CD14-positive monocyte (primary cell): Measurements from ENCODE around the gene CARD6. TPM values are rescaled to one million over a fixed set of nuclear protein-coding genes. Genes with fewer than 3 reads are reported as not detected.

ENCODE experiments used
- DNase-seq, 3 donors: peaks; one replicate each; pipeline ENCODE4 v3.0.0-alpha.2; 2011 to 2022
- H2AFZ ChIP-seq: 2 replicates; pipeline ENCODE4 v1.6.0; 2012; ENCODE audit warnings: mild to moderate bottlenecking, low read depth, low read length, inconsistent platforms; ENCODE audit not compliant: insufficient read depth, poor library complexity, severe bottlenecking
- H3K27ac ChIP-seq, 2 donors: 1 replicate in 1 of 2; 2 replicates in 1 of 2; pipeline ENCODE4 v1.5.1; 2012 to 2013; ENCODE audit warnings: low read length in 2 of 2, control low read depth in 1 of 2, inconsistent platforms in 1 of 2, low read depth in 1 of 2, mild to moderate bottlenecking in 1 of 2
- H3K27me3 ChIP-seq, 2 donors: one replicate each; pipeline versions ENCODE4 v1.6.0 to v1.6.1; 2011 to 2013; ENCODE audit warnings: low read length in 2 of 2; ENCODE audit not compliant: control insufficient read depth in 2 of 2, insufficient read depth in 2 of 2
- H3K36me3 ChIP-seq, 2 donors: replicated peaks in 1 of 2; 1 replicate in 1 of 2; 2 replicates in 1 of 2; pipeline versions ENCODE4 v1.5.1 to v1.6.1; 2012 to 2013; ENCODE audit warnings: low read length in 2 of 2, control low read depth in 1 of 2, inconsistent platforms in 1 of 2, mild to moderate bottlenecking in 1 of 2; ENCODE audit not compliant: insufficient read depth in 2 of 2, control insufficient read depth in 1 of 2
- H3K4me1 ChIP-seq, 2 donors: 1 replicate in 1 of 2; 2 replicates in 1 of 2; pipeline versions ENCODE4 v1.5.1 to v1.6.1; 2012 to 2013; ENCODE audit warnings: low read length in 2 of 2, control low read depth in 1 of 2, inconsistent platforms in 1 of 2, mild to moderate bottlenecking in 1 of 2, moderate library complexity in 1 of 2; ENCODE audit not compliant: insufficient read depth in 2 of 2, control insufficient read depth in 1 of 2
- H3K4me2 ChIP-seq: replicated peaks from 2 replicates; pipeline ENCODE3; 2012; ENCODE audit warnings: low read length, moderate library complexity, mild to moderate bottlenecking; ENCODE audit not compliant: poor library complexity, severe bottlenecking; ENCODE audit errors: extremely low read depth
- H3K4me3 ChIP-seq, 3 experiments: fragments of 200-600 bp in 1 of 3; sonication (generic) in 1 of 3; replicated peaks in 1 of 3; 1 replicate in 2 of 3; 2 replicates in 1 of 3; pipeline ENCODE4 v1.5.1; 2011 to 2013; ENCODE audit warnings: low read length in 3 of 3, mild to moderate bottlenecking in 3 of 3, control low read depth in 2 of 3, low read depth in 2 of 3, inconsistent platforms in 1 of 3, moderate library complexity in 1 of 3
- H3K79me2 ChIP-seq: 2 replicates; pipeline ENCODE4 v1.6.0; 2012; ENCODE audit warnings: mild to moderate bottlenecking, control low read depth, inconsistent platforms, low read length, moderate library complexity; ENCODE audit not compliant: insufficient read depth
- H3K9ac ChIP-seq: 2 replicates; pipeline ENCODE4 v1.6.0; 2017; ENCODE audit warnings: low read length, mild to moderate bottlenecking; ENCODE audit not compliant: insufficient read depth, poor library complexity, severe bottlenecking
- H3K9me3 ChIP-seq, 2 donors: replicated peaks in 1 of 2; 1 replicate in 1 of 2; 2 replicates in 1 of 2; pipeline versions ENCODE4 v1.5.1 to v1.6.1; 2012 to 2013; ENCODE audit warnings: low read length in 2 of 2, control low read depth in 1 of 2; ENCODE audit not compliant: control insufficient read depth in 1 of 2, insufficient read depth in 1 of 2
- H4K20me1 ChIP-seq: 2 replicates; pipeline ENCODE4 v1.6.0; 2012; ENCODE audit warnings: mild to moderate bottlenecking, low read length, control low read depth, moderate library complexity; ENCODE audit not compliant: insufficient read depth
- H3K27ac Mint-ChIP-seq, 7 donors: one replicate each; pipeline ENCODE4 v1.8.0; 2020; ENCODE audit warnings: mild to moderate bottlenecking in 7 of 7, mixed read lengths in 7 of 7, moderate library complexity in 6 of 7, inconsistent platforms in 2 of 7
- H3K27me3 Mint-ChIP-seq, 3 donors: one replicate each; pipeline ENCODE4 v1.8.0; 2021 to 2022; ENCODE audit warnings: low read depth in 3 of 3, mild to moderate bottlenecking in 3 of 3, mixed read lengths in 3 of 3, moderate library complexity in 3 of 3, inconsistent platforms in 1 of 3
- H3K36me3 Mint-ChIP-seq, 2 donors: one replicate each; pipeline ENCODE4 v1.8.0; 2020; ENCODE audit warnings: mixed read lengths in 2 of 2, inconsistent platforms in 1 of 2, mild to moderate bottlenecking in 1 of 2
- H3K4me1 Mint-ChIP-seq: one replicate; pipeline ENCODE4 v1.8.0; 2020; ENCODE audit warnings: mild to moderate bottlenecking, mixed read lengths
- H3K4me3 Mint-ChIP-seq, 2 donors: one replicate each; pipeline ENCODE4 v1.8.0; 2020; ENCODE audit warnings: mild to moderate bottlenecking in 2 of 2, mixed read lengths in 2 of 2, moderate library complexity in 1 of 2
- H3K9me3 Mint-ChIP-seq, 7 donors: one replicate each; pipeline ENCODE4 v1.8.0; 2020 to 2022; ENCODE audit warnings: mixed read lengths in 7 of 7, mild to moderate bottlenecking in 6 of 7, moderate library complexity in 6 of 7, inconsistent platforms in 2 of 7
- WGBS: methylation state at CpG from one replicate; pipeline ENCODE4 v1.1.5; 2013; ENCODE audit warnings: missing lambda C conversion rate; ENCODE audit not compliant: insufficient coverage; 5-methylcytosine and 5-hydroxymethylcytosine counted together
- intact Hi-C, 2 donors: fragments of 100-400 bp; cut with micrococcal nuclease; formaldehyde crosslinking; loops; one replicate each; pipeline versions ENCODE4 v1.15.0 to v1.15.1; 2023
- polyA plus RNA-seq, 3 donors: library from polyadenylated mRNA; depleted of rRNA in 1 of 3; unstranded in 2 of 3; stranded (reverse) in 1 of 3; fragments of 300-500 nt in 2 of 3; fragments of >200 nt in 1 of 3; fragmentation: Illumina TruSeq in 2 of 3; gene quantifications; 1 replicate in 2 of 3; 2 replicates in 1 of 3; pipeline ENCODE4 v1.2.3, GENCODE V29; 2012 to 2021
- TF ChIP-seq, protein P1 (sequence below): fragments of 200-600 bp; IDR thresholded peaks from one replicate; pipeline ENCODE4 v1.8.0; 2022; ENCODE audit warnings: antibody characterized with exemption, mild to moderate bottlenecking

The CARD6 gene
- polyA plus RNA-seq, 3 donors = 5.8 to 15.6 (median 10.6) TPM

DNA sequence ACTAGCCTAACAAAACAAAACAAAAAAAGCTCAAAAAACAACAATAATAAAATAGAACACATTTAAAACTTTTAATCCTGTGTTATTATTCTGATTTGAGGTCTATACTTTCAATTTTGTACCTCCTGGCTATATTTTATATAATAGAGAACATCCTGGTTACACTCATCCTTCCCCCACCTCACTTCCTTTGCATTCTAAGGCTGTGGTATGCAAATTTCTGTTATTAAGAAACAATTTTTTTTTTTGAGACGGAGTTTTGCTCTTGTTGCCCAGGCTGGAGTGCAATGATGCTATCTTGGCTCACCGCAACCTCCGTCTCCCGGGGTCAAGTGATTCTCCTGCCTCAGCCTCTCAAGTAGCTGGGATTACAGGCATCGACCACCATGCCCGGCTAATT is 3.1 kb upstream of the CARD6 start:
- Histone ChIP-seq H3K9me3 (no peaks in the 10 kb centered on the region), H3K9ac (no peak overlapping the region), H3K79me2 (peaks cover 44% of the 10 kb centered on the region), H4K20me1 (peaks cover 12% of the 10 kb centered on the region), H3K4me1 (peaks cover 55 to 61% of the 10 kb centered on the region in 2 donors), H3K4me2 (no peak overlapping the region), H3K27me3 (no peaks in the 10 kb centered on the region), H3K4me3 (no peak overlapping the region), H3K36me3 (peaks cover 8 to 11% of the 10 kb centered on the region in 2 donors), H3K27ac (no peak overlapping the region), H2AFZ (no peak overlapping the region)
- Mint-ChIP-seq H3K27me3 (peaks cover 0 to 2% (median 0%) of the 10 kb centered on the region in 3 donors), H3K36me3 (peaks cover 11 to 12% of the 10 kb centered on the region in 2 donors), H3K4me1 (peaks cover 52% of the 10 kb centered on the region), H3K4me3 (no peak overlapping the region), H3K27ac (peak overlapping the region in 2 of 7 donors; percentile 61 to 76), H3K9me3 (peaks cover 0 to 3% (median 0%) of the 10 kb centered on the region in 7 donors)
- TF ChIP-seq, protein P1, sequence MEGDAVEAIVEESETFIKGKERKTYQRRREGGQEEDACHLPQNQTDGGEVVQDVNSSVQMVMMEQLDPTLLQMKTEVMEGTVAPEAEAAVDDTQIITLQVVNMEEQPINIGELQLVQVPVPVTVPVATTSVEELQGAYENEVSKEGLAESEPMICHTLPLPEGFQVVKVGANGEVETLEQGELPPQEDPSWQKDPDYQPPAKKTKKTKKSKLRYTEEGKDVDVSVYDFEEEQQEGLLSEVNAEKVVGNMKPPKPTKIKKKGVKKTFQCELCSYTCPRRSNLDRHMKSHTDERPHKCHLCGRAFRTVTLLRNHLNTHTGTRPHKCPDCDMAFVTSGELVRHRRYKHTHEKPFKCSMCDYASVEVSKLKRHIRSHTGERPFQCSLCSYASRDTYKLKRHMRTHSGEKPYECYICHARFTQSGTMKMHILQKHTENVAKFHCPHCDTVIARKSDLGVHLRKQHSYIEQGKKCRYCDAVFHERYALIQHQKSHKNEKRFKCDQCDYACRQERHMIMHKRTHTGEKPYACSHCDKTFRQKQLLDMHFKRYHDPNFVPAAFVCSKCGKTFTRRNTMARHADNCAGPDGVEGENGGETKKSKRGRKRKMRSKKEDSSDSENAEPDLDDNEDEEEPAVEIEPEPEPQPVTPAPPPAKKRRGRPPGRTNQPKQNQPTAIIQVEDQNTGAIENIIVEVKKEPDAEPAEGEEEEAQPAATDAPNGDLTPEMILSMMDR = no peak
- intact Hi-C loops = loop anchor here in 1 of 2 donors (10.0 kb wide), 2 partner anchors 83 to 1067 kb away; partner anchors contain the start of genes RIMOC1 and TTC33
- DNase-seq = peak; percentile 11 to 19 (median 15)
- WGBS = no CpG with 5 or more reads among the region's 6 CpGs

DNA sequence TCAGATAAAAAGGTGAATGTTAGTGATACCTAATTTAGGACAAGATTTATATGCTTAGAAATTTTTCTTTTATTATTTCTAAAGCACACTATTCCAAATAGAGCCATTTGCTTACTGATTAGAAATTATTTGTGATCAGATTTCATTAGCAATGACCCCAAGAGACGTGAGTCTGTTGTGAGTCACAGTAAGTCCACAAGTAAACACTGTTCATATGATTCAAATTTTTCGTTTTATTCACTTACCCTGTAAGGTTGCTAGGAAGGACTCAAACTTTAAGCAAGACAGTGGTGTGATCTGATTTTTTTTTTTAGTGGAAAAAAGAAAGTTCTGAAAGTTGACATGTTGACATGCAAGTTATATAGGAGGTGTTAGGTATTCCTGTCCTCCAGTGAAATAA is 1.2 kb downstream of the CARD6 start:
- no peaks in the 10 kb centered on the region for H3K9me3 ChIP-seq
- peaks cover 45 to 63% of the 10 kb centered on the region in 2 donors for H3K4me1 ChIP-seq
- no peaks in the 10 kb centered on the region for H3K27me3 ChIP-seq
- peaks cover 5% of the 10 kb centered on the region for H4K20me1 ChIP-seq
- Mint-ChIP-seq H3K4me3 (peak overlapping the region in 1 of 2 donors; percentile 98), H3K27ac (no peak overlapping the region), H3K4me1 (peaks cover 60% of the 10 kb centered on the region), H3K27me3 (peaks cover 0 to 2% (median 1%) of the 10 kb centered on the region in 3 donors), H3K9me3 (peaks cover 0 to 2% (median 0%) of the 10 kb centered on the region in 7 donors), H3K36me3 (peaks cover 20 to 27% of the 10 kb centered on the region in 2 donors)
- H3K36me3 ChIP-seq = peaks cover 3 to 27% of the 10 kb centered on the region in 2 donors
- no CpG with 5 or more reads among the region's 2 CpGs for WGBS
- H3K9ac ChIP-seq = peak overlapping the region; percentile 87
- H3K4me2 ChIP-seq = peak overlapping the region; percentile 92
- intact Hi-C loops = no loop called here
- peak overlapping the region; percentile 87 for H2AFZ ChIP-seq
- peak overlapping the region; percentile 70 to 100 (median 92) for H3K4me3 ChIP-seq
- H3K79me2 ChIP-seq = peaks cover 66% of the 10 kb centered on the region
- DNase-seq = peak in 1 of 3 donors; percentile 9
- TF ChIP-seq, protein P1 = no peak
- peak overlapping the region in 1 of 2 donors; percentile 95 for H3K27ac ChIP-seq
